HG03039 (cell line): ENCODE results near the gene CDK11B.
"Not testable (repeated sequence)": the region's sequence is repeated elsewhere in the genome, so short reads cannot be mapped to it uniquely, and the experiment has no call there.

Source experiments
- ATAC-seq: cut with Tn5 transposase; IDR thresholded peaks from one replicate; pipeline ENCODE4 v1.9.1; 2021; ENCODE audit warnings: mild to moderate bottlenecking, moderate library complexity; ENCODE audit not compliant: unreplicated experiment

The CDK11B gene

GRCh38 chr1:1683104-1683905 is 24.5 kb upstream of the CDK11B start:
- no peak for ATAC-seq

- no peak for ATAC-seq
Measured at GRCh38 chr1:1680912-1681273, 22.1 kb upstream of the CDK11B start.

DNA sequence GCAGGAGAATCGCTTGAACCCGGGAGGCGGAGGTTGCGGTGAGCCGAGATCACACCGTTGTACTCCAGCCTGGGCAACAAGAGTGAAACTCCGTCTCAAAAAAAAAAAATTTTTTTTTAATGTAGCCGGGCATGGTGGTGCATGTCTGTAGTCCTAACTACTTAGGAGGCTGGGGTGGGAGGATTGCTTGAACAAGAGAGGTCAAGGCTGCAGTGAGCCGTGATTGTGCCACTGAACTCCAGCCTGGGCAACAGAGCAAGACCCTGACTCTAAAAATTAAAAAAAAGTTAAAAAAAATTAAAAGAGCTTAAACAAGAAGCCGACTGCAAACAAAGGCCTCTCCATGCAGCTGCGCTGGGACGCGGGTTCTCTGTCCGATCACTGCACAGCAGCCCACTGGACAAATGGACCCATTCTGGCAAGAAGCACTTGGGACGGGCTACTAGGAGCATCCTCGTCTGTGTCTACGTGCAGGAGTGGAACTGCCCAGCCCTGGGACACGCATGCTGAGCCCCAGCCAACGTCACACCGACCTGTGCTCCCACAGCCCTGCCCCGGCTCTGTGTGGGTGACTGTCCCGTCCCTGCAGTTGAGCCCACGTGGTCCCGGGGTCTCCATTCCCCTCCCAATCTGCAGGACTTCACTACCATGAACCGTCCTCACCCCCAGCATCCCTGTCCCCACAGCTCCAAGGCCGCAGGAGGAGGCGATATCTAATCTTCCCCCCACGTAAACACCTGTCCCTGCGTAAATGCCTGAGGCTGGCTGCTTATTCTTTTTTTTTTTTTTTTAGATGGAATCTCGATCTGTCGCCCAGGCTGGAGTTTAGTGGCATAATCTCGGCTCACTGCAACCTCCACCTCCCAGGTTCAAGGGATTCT is 21.5 kb upstream of the CDK11B start:
- no peak for ATAC-seq

DNA sequence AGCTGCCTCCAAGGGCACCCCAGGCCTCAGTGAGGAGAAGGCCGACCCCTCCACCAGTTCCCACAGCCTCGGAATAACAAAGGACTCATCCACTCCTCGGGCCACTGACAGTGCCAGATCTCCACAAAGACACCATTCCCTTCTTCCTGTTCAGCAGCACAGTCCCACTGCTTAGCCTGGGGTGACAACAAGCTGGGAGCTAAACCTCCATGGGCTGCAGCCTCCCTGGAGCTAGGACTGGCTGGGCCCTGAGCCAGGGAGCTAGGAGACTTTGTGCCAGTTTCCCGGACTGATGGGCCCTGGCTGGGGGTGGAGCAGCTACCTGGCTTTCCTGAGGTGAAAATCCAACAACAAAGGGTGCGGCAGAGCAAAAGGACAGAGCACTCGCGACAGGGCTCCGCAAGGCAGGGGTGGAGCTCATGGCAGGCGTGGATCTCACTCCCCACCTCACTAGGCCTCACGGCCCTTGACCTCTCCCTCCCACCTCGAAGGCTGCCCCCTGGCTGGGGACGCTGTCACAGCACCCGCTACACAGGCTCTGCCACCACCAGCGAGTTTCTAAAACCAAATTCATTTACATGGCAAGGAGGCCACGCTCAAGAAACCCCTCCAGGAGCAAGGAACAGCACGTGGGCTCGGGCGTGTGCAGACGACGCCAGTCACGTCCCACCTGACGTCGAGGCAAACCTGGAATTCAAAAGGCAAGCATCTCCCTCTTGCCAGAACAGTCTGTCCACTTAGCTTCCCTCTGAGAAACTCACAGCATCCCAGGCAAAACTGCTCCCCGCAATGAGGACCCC is 20.0 kb upstream of the CDK11B start:
- ATAC-seq, result no peak

DNA sequence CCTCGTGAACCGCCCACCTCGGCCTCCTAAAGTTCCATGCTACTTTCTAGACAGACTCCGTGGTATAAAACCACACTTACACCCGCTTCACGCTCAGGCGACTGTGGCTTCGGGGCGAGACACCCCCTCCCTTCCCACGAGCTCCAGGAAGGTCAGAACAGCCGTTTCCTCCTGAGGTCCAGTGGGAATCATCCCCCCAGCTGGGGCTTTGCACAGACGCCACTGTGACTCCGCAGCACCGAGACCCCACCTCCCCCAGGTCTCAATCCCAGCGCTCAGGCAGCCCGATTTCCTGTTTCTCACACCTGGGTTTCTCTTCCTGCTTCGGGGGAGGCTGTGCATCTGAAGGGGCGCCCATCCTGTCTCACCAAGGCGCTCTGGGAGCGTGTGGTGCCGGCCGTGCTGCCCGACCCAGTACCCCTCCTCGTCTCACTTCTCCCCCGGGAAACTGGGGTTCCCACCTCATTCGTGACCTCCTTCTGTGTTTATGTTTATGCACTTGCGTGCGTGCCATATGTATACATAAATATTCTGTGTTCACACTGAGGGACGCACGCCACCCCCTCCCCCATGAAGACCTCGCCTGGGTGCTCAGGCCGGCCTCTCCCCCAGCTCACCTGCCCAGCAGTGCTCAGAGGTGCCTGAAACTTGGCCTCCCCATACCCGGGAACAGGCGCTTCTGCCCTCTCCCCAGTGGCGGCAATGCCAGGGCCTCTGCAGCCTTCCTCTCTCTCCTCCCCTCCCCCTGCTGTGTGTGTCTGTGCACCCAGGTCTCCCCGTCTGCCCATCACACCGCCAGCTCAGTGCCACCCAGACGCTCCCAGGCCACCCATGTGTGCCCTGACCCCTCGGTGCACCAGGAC is 19.1 kb upstream of the CDK11B start:
- ATAC-seq, result no peak

DNA sequence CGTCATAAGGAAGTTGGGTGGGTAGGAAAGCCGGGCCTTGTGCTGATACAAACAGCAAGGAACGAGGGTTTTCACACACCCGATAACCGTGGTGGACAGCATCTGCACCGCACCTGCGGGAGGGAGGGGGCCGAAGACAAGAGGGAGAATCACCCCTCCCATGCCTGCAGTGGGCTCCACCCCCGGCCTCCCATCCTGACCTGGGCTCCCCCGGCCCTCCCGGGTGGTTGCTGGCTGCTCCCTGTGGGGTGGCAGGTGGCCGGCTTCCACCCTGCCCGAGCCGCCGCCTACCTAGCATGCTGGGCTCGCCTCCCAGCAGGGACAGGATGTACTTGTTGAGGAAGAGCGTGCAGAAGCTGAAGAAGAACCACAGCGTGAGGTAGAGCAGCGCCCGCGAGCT is 17.3 kb upstream of the CDK11B start:
- not testable (repeated sequence) for ATAC-seq

- not testable (repeated sequence) for ATAC-seq
Measured at GRCh38 chr1:1675218-1675617, 16.4 kb upstream of the CDK11B start.

- not testable (repeated sequence) for ATAC-seq
Measured at GRCh38 chr1:1674806-1675205, 16.0 kb upstream of the CDK11B start.

GRCh38 chr1:1672181-1672965 is 13.6 kb upstream of the CDK11B start:
- no peak for ATAC-seq

- no peak for ATAC-seq
Measured at GRCh38 chr1:1671365-1672119, 12.7 kb upstream of the CDK11B start.

DNA sequence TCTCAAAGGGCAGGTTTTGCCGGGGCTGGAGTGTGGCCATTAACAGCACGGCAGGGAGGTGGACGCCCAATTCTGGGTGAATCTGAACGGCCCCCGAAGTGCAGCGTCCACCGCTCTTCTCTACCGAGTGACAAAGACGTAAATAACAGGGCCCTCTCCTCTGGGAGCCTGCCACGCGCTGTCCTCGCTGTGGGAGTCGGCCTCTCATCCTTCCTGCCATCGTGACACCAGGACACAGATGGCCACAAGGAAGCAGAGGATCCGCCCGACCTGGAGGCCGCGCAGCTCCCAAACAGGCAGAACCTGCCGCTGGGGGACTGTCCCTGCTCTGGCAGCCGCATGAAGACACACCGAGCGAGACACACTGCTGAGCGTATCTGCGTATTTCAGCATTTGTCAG is 12.1 kb upstream of the CDK11B start:
- ATAC-seq, result no peak

GRCh38 chr1:1669468-1670440 is 10.9 kb upstream of the CDK11B start:
- no peak for ATAC-seq

DNA sequence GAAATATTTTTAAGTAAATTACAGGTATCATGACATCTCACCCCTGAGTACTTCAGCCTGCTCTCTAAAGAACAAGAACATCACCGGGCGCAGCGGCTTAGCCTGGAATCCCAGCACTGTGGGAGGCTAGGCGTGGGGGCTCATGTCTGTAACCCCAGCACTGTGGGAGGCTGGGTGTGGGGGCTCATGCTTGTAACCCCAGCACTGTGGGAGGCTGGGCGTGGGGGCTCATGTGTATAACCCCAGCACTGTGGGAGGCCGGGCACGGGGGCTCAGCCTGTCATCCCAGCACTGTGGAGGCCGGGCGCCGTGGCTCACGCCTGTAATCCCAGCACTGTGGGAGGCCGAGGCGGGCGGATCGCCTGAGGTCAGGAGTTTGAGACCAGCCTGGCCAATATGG is 7.7 kb upstream of the CDK11B start:
- no peak for ATAC-seq

- ATAC-seq, result no peak
Measured at GRCh38 chr1:1665815-1666251, 7.0 kb upstream of the CDK11B start.

DNA sequence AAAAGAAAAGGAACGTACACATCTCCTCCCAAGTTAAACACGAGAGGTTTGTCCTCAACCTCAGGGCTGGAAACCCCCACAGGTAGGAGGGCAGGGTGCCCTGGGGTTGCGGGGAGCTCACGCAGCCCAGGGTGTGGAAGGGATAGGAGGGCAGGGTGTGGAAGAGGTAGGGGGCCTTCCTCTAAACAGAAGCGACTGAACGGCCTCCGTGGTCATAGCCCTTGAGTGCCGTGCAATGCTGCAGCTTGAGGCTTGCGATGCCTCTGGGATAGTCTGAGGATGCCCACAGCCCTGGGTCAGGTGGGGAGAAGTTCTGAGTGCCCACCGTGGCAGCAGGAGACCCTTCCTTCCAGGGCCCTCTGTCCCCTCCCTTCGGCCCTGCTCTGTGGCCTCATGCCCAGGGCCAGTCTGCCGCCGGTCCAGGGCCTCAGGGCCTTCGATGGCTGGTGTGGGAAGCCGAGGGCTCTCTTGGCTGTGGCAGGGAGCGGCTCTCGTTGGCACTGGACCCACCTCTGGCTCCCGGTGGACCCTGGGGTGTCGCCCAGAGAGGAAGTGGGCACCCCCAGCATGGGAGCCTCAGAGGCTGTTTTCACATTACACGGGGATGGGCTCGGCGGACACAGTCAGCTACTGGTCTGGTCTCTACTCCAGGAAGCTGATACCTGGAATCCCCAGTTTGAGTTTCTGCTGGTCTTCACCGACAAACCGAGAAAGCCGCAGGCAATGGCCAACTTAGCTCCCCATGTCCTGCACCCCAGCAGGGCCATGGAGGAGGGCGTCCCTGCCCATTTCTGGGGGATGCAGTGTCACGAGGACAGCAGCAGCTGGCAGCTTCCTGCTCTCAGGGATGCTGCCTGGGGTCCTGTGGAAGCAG is 6.4 kb upstream of the CDK11B start:
- ATAC-seq, result no peak

- not testable (repeated sequence) for ATAC-seq
Measured at GRCh38 chr1:1664318-1664717, 5.5 kb upstream of the CDK11B start.
